AG10803 (cell line): ENCODE data around the gene CDH23.

Experiments used
- DNase-seq: peaks from one replicate; pipeline ENCODE4 v3.0.0; 2010; ENCODE audit warnings: low read depth
- H3K4me3 ChIP-seq: 2 replicates; pipeline ENCODE4 v1.5.1; 2011; ENCODE audit warnings: mild to moderate bottlenecking, low read length, control low read depth
- TF ChIP-seq, protein P1 (sequence below): conservative IDR thresholded peaks from 2 replicates; pipeline ENCODE4 v1.5.1; 2011; ENCODE audit warnings: mild to moderate bottlenecking, low read length, control low read depth, inconsistent platforms

Gene CDH23

DNA sequence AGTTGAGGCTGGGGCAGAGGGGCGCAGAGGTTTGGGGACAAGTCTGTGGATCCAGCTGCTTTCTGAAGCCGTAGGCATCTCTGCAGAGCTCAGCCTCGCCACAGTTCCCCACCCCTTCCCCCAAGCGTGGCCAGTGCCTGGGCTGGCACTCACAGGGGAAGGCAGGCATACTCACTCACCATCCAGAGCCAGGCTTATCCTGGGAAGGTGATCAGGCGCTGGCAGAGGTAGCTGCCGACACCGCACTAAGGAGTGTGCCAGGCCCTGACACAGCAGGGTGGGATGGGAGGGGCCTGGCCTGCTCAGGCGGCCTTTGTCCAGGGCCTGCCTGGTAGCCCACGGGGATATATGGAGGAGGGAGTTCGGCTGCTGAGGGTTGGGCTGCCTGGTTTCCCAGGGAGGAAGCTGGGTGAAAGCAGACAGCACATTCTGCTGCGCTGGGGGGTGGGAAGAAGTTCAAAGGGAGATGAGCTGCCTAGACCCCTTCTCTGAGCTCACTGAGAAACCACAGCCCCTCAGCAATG lies 360.7 kb downstream of the CDH23 start:
- TF ChIP-seq, protein P1, sequence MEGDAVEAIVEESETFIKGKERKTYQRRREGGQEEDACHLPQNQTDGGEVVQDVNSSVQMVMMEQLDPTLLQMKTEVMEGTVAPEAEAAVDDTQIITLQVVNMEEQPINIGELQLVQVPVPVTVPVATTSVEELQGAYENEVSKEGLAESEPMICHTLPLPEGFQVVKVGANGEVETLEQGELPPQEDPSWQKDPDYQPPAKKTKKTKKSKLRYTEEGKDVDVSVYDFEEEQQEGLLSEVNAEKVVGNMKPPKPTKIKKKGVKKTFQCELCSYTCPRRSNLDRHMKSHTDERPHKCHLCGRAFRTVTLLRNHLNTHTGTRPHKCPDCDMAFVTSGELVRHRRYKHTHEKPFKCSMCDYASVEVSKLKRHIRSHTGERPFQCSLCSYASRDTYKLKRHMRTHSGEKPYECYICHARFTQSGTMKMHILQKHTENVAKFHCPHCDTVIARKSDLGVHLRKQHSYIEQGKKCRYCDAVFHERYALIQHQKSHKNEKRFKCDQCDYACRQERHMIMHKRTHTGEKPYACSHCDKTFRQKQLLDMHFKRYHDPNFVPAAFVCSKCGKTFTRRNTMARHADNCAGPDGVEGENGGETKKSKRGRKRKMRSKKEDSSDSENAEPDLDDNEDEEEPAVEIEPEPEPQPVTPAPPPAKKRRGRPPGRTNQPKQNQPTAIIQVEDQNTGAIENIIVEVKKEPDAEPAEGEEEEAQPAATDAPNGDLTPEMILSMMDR = no peak
- H3K4me3 ChIP-seq = no peak overlapping the region
- DNase-seq = no peak

DNA sequence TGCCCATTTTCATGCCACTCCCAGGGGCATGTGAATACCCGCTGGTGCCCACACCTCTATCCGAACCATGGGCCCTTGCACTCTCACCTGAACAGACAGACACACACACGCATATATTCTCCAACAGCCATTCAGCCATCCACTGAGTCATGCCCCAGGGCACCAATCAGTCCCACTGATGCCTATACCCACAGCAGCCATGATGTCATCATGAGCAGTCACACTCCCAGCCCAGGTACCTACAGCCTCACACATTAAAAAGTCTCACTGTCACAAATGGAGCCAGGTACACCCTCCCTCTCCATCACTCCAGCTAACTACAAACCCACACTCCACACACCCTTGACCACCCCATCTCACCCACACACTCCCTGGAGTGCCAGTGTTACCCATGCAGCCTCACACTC lies 364.4 kb downstream of the CDH23 start:
- TF ChIP-seq, protein P1 = no peak
- no peak for DNase-seq
- no peak overlapping the region for H3K4me3 ChIP-seq

DNA sequence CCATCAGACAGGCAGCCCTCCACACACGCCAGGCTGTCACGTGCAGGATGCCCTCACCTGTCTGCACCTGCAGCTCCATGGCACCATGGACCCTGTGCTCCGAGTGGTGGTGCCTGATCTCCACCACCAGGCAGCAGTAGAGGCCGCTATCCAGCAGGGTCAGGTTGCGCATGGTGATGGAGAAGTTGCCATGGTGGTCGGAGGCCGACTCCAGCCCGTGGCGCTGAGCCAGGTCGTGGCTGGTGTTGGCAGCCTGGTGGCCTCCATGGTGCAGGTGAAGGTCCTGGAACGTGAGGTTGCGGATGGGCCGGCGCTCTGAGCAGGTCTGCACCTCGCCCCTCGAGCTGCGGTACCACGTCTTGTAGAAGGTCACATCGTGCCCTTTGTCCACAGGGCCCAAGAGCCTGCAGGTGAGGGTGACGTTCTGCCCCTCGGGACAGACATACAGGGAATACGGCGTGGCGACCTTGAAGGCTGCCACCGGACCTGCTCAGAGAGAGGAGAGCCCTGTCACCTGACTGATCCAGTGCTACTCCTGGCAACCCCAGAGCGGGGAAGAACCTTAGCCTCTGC lies 364.9 kb downstream of the CDH23 start:
- H3K4me3 ChIP-seq = no peak overlapping the region
- TF ChIP-seq, protein P1 = no peak
- no peak for DNase-seq

DNA sequence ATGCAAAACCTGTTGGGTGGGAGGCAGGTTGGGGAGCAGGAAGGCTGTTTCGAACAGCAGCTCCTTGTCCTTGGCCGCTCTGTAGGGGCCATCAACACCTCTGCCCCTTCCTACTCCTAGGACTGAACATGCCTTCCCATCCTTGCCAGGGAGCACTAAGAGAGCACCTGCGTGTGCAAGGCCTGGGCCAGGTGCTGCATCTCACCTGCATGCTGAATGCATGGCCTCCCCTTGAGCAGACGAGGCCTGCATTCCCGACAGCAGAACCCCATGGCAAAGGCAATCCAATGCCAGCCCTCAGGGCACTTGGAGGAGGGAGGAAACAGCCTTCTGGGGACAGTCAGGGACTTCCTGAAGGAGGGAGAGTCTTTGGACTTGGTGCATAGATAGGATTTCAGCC lies 365.6 kb downstream of the CDH23 start:
- TF ChIP-seq, protein P1 = no peak
- no peak overlapping the region for H3K4me3 ChIP-seq
- DNase-seq = no peak

DNA sequence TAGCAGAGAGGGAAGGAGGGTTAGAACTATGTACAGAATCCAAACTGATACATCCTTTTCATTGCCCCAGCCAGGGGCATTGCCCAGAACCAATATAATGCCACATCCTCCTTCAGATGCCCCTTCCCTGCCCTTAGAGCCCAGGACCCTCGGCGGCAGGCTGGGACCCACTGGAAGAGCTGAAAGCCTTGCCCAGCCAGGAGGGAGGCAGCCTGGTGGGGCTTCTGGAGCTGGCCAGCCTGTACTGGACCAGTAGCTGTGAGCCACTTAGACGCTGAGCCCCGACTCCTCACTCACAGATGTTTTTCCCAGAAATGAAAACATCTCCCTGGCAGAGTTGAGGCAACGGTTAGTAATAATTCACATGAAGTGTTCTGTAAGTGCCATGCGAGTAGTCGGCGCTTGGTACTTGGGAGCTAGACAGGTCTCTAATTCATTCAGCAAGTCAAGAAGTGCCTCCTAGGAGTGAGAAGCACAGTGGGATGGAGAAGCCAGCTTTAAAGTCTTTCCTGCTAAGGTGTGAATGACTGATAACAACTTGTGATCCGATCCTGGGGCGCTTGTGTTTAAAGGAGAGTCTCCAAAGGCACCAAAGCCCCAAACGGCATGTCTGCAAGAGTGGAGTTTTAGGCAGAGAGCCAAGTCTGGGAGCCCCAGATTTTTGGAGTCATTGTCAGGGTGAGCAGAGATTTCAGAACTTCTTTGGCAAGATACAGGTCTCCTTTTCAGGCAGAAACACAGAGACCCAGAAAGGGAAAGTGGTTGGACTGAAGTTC lies 366.8 kb downstream of the CDH23 start:
- TF ChIP-seq, protein P1 = no peak
- no peak overlapping the region for H3K4me3 ChIP-seq
- peak; percentile 83 for DNase-seq

DNA sequence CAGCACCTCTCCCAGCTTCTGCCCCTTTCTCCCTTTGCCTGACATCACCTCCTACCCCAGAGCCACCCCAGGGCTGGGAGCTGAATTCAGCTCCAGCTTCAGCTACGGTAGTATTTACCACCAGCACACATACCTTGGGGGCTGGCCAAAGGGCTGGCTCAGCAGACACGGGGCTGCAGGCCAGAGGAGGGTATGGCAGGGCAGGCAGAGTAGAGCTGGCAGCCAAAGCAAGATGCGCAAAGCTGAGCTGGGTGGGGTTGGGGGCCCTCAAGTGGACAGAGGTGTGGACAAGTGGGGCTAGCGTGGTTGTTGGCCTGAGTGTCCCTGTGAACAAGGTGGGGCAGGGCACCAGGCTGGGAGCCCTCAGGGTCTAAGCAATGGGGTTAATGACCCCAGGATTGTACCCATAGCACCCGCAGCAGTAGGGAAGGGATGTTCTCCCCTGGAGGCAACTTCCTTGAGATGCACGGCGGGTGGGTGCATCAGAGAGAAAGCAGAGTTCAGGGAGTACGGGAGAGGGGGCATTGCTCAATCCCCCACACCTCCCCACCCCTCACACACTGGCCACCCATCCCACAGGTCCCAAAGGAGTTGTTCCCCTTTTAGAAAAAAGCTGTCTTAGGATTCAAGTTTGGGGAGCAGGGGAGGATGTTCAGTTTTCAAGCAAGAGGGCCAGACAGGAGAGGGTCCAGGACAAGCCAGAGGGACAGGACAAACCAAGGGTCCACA lies 368.6 kb downstream of the CDH23 start:
- DNase-seq = peak; percentile 79
- no peak overlapping the region for H3K4me3 ChIP-seq
- TF ChIP-seq, protein P1 = no peak
